HG02678 (cell line): ENCODE data around the gene TEX55.
"Not testable (repeated sequence)": the region's sequence is repeated elsewhere in the genome, so short reads cannot be mapped to it uniquely, and the experiment has no call there.

Source experiments
- ATAC-seq: cut with Tn5 transposase; IDR thresholded peaks from one replicate; pipeline ENCODE4 v1.9.1; 2021; ENCODE audit warnings: mild to moderate bottlenecking, moderate library complexity; ENCODE audit not compliant: unreplicated experiment

Gene TEX55

DNA sequence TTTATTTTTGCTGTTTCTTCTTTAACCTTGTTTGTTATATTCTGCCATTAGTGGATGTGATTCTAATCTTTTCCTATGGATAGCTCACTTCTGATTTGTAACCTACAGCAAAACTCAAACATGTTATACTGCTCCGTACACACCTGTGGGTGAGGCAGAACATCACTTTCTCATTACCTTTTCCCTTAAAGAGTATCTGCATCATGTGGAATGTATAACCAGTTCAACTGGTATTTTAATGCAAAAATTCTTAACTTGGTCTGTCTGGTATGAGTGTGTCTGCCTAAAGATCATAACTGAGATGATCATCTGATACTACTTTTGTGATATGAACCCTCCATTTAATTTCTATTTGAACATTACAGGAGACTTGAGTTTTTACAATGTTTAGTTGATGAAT, 14.4 kb downstream of the TEX55 start:
- no peak for ATAC-seq

DNA sequence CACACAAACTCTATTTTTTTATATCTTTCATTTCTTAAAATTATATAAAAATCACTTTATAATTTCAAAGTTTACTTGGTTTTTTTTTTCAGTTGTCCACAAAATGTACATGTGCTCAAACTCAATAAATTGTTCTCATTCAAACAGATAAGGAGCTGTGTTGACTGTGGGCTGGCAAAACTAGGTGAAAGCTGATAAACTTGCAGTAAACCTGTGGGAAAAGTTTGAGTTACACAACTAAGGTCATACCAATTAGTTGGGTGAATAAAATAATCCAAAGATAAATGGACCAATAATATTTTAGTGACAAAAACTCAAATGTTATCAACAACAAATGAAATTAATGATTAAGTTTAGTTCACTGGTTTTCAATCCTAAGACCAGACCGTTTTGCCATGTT, 14.8 kb downstream of the TEX55 start:
- ATAC-seq, result no peak

DNA sequence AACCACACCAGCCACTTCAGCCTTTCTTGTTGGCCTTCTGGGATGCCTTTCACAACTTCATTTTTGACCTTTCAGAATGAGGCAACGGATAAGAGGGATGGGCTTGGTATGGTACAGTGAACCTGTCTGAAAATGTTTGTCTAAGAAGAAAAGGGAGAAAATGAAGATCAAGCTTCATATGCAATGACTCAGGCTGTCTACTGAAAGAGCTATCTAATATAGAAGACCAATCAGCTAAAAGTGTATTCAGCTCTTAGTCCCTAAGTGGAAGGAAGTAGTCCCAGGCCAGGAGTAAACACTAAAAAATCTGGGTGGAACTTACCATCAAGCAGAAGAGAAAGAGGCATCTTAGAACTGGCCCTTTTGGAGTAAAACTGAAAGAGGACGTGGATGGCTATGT, 15.3 kb downstream of the TEX55 start:
- no peak for ATAC-seq

DNA sequence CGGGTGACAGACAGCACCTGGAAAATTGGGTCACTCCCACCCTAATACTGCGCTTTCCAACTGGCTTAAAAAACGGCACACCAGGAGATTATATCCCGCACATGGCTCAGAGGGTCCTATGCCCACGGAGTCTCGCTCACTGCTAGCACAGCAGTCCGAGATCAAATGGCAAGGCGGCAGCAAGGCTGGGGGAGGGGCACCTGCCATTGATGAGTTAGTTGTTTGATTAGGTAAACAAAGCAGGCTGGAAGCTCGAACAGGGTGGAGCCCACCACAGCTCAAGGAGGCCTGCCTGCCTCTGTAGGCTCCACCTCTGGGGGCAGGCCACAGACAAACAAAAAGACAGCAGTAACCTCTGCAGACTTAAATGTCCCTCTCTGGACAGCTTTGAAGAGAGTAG, 18.8 kb downstream of the TEX55 start:
- not testable (repeated sequence) for ATAC-seq

DNA sequence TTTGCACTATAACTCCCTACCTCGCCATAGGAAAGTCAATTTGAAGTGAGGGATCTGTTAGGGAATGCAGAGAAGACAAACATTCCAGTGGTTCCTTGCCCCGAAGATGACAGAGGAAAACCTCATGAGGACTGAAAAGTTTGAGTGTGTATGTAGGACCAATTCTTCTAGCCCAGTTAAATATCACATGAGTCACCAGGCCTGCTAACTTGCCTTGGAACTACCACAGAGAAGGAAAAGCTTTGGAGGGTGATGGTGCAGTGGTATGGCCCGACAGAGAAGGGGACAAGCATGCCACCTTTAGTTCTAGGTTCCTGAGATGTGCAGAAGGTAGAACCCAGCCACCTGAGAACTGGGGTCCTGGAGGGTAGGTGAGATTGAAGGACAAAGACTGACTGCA, 24.9 kb downstream of the TEX55 start:
- no peak for ATAC-seq

DNA sequence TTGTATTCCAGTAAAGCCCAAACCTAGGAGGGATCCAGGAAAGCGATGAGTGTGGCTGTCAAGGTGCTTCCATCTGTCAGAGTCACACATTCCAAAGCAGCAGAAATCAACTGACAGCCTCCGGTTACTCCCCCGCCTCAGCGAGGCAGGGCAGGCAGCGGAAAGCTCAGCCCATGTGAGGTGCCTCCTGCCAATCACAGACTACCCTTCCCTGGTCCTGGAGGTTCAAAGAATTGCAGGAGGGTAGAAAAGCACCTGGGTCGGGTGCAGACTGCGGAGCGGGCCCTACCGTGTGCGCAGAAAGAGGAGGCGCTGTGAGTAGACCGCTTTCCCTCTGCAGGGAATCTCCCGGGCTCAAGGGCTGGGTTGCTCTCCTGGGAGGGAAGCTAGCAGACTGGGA, 27.4 kb downstream of the TEX55 start, which contains the start of gene UPK1B:
Gene UPK1B (plus strand): TSS at position 274 of the 400 bp plus-strand sequence. CDS start 13,144 bp downstream, outside the sequence.
- ATAC-seq, result no peak

DNA sequence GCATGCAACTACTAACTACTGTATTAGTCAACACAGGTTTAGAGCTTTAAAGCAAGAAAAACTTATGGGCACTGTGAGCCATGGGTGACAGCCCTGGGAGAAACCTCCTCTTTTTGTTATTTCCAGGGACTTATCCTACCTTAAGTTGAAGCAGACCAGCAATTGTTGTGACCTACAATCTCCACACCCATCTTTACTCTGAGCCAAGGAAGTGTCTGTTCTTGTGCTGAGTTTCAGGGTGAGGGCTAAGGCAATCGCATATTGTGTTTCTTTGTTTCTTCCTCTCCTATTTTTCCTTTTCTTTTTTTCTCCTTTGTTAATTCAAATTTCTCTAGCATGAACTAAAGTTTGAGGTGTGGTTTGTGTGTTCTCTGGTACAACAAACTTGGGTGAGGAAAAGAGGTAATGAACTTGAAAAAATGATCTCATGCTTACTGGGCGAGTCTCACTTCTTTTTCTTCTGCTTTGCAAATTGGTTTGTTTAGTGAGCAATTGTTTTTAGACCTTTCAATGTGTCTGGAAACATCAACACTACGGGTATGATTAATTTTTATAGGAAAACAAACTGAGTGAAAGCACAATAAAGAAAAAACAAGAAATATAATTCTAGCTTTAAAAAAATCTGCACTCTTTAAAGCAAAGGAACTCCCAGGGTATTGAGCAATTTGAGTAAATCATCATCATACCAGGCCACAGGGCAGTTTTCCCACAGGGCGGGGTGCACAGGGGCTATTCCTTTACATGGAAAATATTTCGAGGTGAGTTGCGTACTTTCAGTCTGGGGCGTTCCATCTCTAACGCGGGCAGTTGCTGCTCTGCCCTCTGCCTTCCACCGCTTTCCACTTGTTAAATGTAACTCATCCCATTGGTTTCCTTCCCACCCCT, 30.1 kb downstream of the TEX55 start:
- ATAC-seq, result no peak

DNA sequence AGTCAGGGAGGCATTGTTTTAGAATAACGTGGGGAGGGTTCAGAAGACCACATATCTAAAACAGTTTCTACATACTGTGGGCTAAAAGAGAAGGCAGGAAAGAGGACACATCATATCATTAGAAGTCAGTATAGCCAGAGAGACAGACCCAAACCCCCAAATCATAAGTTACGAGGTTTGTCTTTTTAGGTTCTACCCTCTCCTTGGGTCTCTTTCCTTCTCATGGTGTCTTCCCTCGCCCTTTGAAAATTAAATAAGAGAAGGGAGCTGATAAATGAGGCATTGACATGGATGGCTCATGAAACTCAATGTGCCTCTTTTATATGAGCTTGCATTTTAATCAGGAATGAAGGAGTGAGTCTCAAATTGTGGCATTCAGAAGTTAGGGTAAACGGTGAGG, 30.8 kb downstream of the TEX55 start:
- no peak for ATAC-seq

DNA sequence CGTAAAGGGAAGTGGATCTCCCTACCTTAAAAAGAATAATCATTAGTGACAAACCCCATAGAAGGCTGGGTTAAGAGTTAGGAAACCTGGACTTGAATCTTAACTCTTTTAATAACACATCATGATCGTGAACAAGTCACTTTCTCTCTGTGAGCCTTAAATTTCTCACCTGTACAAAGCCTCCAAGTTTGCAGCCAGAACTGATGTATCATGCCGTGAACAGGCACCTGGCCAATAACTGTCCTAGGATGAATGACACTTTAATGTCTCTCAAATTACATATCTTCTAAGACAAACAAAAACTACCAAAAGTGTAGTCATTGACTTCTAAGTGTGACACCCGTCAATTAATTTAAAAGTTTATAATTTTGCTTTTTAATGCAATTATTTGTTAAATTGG, 31.4 kb downstream of the TEX55 start:
- no peak for ATAC-seq

DNA sequence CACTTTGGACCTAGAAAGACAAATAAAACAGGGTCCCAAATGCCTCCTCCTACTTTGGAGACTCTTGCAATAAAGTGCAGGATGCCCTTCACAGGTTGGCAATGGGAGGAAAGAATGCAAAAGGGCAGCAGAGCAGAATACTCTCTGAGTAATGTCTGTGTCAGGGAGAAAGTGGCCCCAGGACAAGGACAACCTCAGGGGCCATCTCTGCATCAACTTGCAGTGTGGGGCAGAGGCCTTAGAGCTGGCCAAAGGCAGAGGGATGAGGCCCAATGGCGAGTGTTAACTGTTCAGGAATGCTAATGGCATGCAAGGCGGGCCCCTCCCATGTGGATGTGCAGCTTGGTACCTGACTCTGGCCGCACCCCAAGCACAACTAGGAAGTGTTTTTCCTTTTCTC, 35.8 kb downstream of the TEX55 start:
- no peak for ATAC-seq

DNA sequence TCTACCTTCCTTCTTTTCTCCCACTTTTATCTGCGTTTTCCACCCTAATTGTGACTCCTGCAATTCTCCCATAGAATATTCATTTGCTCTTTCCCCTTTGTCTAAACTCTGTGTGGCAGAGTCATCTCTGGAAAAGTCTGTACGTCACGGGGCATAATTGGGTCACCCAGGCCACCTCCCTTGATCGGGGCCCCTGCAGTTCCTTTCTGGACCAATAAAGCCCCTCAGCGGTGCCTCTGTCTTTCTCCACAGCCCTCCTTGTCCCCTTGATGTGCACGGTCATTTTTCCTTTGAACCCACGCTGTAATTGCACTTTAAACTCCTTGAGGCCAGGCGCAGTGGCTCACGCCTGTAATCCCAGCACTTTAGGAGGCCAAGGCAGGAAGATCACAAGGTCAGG, 38.1 kb downstream of the TEX55 start:
- no peak for ATAC-seq

DNA sequence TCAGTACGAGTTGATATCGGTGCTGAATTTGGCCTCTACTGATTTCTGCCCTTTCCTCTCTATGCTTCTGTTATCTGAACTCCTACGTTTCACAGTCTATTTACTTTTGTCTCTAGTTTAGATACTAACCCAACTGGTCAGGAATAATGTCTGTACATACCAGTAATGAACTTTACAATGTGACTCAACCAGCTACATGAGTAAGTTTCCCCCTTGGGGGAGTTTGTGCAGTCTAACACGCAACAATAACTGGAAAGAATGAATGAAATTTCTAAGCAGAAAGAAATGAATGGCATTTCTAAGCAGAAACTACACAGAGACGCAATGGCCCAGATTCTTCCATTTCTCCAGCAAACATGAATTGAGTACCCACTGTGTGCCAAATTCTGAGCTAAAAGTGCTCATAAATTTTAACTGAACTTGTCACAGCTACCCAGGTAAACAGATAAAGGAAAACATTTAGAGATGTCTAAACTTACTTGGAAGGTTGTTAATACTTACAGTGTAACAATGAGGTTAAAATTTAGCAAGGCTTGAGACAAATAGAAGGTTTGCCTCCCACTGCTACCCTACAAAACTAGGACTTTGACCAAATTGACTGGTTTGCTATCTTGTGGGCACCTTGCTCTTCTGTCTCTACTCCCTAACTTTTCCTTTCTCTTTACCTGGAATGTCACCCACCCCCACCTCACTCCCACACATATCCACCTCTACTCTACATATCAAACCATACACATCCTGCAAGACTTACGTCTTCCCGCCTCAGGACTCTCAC, 39.0 kb downstream of the TEX55 start:
- ATAC-seq, result no peak

DNA sequence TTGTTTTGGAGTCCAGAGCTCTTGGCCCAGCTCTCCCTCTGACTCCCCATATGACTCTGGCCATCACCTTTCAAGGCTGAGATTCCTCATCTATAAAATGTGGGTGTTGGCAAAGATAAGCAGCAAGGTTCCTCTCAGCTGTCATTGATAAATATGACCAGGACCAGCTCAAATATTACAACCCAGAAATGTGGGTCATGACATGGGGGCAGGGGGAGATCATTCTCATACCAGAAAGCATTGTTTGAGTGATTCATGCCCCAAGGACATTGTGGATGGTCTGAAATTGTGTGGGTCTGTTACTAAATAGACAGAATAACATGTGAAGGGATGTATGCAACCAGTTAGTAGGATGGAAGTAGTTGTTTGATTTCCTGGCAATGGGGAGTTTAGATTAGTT, 41.3 kb downstream of the TEX55 start:
- no peak for ATAC-seq

DNA sequence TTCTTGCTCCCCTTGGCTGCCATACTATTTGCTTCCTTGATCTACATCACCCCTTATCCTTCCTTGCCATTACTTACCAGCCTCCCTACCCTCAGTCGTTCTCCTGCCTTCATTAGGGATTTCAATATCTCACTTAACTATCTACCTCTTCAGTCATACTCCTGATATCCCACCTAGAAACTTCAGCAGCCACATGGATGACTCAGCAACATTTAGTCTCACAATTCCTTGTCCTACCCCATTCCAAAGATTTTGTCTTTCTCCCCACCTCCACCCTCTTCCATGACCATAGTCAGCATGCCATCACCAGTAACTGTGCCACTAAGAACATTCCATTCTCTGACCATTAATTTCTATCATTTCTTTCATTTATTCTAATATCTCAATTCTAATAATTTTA, 45.8 kb downstream of the TEX55 start:
- no peak for ATAC-seq

DNA sequence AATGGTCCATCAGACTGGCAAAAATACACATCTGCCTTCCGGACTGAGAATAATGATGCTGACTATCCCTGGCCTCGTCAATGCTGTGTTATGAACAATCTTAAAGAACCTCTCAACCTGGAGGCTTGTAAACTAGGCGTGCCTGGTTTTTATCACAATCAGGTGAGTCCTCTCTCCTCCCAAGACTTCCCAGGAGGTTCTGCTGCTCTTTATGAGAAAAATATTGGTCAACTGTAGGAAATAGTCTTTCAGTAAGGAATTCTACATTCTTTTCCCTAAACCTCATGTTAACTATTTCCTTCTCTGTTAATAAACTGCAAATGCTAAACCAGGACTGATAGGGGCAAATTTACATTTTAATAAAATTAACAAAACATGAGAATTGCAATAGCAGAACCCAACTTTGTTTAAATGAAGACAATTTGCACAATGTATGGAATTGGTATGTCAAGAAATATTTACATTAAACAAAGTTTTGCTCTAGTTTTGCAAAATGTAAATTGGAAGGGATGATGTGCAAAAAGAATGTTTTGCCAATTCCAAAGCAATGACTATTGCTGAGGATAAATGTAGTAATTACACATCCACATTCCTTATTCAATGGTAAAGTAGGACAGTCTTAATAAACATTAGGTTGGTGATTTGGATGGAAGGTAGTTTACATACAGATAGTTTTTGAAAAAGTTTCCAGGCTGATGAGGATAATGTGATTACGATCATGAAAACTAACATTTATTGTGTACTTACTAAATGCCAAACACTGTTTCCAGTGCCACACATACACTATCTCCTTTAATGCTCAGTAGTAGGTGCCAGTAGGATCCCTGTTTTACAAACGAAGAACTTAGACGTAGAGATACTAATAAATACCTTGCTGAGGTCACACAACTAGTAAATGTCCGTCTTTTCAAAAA, 48.5 kb downstream of the TEX55 start:
- ATAC-seq, result no peak

DNA sequence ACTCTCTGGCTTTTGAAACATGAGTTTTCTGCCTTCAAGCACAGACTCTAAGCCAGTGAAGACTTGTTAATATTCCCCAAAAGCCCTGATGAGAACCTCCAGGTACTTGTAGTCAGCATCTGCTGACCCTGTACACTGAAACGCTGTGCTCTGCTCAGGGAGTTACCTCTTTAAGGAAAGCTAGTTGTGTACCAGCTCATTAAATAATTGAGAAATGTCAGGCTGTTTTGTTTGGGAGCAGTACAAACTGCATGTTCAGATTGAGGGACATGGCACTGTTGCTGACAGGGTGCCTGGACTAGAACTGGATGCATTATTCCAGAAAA, 49.1 kb downstream of the TEX55 start:
- no peak for ATAC-seq

DNA sequence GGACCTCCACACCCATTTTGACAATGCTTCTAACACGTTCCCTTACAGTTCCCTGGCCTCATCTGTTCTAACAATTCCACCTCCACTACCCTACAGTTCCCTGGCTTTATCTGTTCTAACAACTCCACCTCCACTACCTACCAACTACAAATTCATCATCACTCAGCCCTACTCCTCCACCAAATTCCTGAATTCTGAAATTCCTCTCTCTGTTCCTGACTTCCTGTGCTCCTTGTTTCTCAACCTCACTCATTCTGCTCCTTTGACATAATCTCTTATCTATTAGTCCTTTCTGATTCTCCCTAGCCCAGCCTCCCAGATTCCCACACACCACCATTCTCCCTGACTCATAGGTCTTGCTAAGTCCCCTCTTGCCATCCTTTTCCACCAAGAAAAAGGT, 49.9 kb downstream of the TEX55 start:
- no peak for ATAC-seq
